ENCODE results near the gene CHRNG. TPM values are rescaled to one million over a fixed set of nuclear protein-coding genes. Genes with fewer than 3 reads are reported as not detected.
A peak's percentile ranks its signal among the peaks of the same experiment; 100 is the strongest.

Gene CHRNG
- total RNA-seq, 2 donors from 2014 or later = not detected

- H3K4me3 Mint-ChIP-seq = no peak overlapping the region
Observed at GRCh38 chr2:232528746-232529460, 10.6 kb upstream of the CHRNG start.

GRCh38 chr2:232529806-232530547, 9.5 kb upstream of the CHRNG start:
- no peaks in the 10 kb centered on the region for H3K36me3 ChIP-seq (ENCODE audit: control insufficient read depth, insufficient read depth, low read length)
- H3K36me3 Mint-ChIP-seq (ENCODE audit: low read depth) = no peaks in the 10 kb centered on the region
- peaks cover 7% of the 10 kb centered on the region for H3K27me3 ChIP-seq (ENCODE audit: control insufficient read depth, insufficient read depth, low read length, poor library complexity, severe bottlenecking)
- H3K4me3 Mint-ChIP-seq = no peak overlapping the region
- TF ChIP-seq, protein P1, sequence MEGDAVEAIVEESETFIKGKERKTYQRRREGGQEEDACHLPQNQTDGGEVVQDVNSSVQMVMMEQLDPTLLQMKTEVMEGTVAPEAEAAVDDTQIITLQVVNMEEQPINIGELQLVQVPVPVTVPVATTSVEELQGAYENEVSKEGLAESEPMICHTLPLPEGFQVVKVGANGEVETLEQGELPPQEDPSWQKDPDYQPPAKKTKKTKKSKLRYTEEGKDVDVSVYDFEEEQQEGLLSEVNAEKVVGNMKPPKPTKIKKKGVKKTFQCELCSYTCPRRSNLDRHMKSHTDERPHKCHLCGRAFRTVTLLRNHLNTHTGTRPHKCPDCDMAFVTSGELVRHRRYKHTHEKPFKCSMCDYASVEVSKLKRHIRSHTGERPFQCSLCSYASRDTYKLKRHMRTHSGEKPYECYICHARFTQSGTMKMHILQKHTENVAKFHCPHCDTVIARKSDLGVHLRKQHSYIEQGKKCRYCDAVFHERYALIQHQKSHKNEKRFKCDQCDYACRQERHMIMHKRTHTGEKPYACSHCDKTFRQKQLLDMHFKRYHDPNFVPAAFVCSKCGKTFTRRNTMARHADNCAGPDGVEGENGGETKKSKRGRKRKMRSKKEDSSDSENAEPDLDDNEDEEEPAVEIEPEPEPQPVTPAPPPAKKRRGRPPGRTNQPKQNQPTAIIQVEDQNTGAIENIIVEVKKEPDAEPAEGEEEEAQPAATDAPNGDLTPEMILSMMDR (conservative IDR thresholded peaks at IDR 0.05) = no peak
- no peak overlapping the region for H3K9ac ChIP-seq (ENCODE audit: extremely low read depth, low read length, poor library complexity, severe bottlenecking)
- DNase-seq = no peak
- H3K9me3 ChIP-seq (ENCODE audit: control insufficient read depth, low read length) = no peaks in the 10 kb centered on the region
- H3K27ac ChIP-seq (ENCODE audit: low read depth, low read length) = no peak overlapping the region
- H3K27me3 Mint-ChIP-seq (ENCODE audit: insufficient read depth) = peaks cover 22% of the 10 kb centered on the region
- no peaks in the 10 kb centered on the region for H3K4me1 Mint-ChIP-seq
- no peaks in the 10 kb centered on the region for H3K9me3 Mint-ChIP-seq
- no peaks in the 10 kb centered on the region for H3K4me1 ChIP-seq (ENCODE audit: control insufficient read depth, insufficient read depth, low read length)
- no peak overlapping the region for H3K4me3 ChIP-seq (ENCODE audit: low read length)
- 90 to 93% methylated on average over 10 to 17 of the region's 17 CpGs for WGBS, 2 experiments (ENCODE audit: insufficient coverage in 1 of 2, insufficient read length in 1 of 2)
- peak overlapping the region; percentile 19 for H3K27ac Mint-ChIP-seq

More at GRCh38 chr2:232528746-232529460, 10.6 kb upstream of the CHRNG start:
- Mint-ChIP-seq H3K27me3 (ENCODE audit: insufficient read depth) (peaks cover 29% of the 10 kb centered on the region), H3K36me3 (ENCODE audit: low read depth) (no peaks in the 10 kb centered on the region), H3K27ac (no peak overlapping the region), H3K9me3 (no peaks in the 10 kb centered on the region), H3K4me1 (no peaks in the 10 kb centered on the region)
- Histone ChIP-seq H3K27me3 (ENCODE audit: control insufficient read depth, insufficient read depth, low read length, poor library complexity, severe bottlenecking) (peaks cover 16% of the 10 kb centered on the region), H3K36me3 (ENCODE audit: control insufficient read depth, insufficient read depth, low read length) (no peaks in the 10 kb centered on the region), H3K9ac (ENCODE audit: extremely low read depth, low read length, poor library complexity, severe bottlenecking) (no peak overlapping the region), H3K4me1 (ENCODE audit: control insufficient read depth, insufficient read depth, low read length) (no peaks in the 10 kb centered on the region), H3K4me3 (ENCODE audit: low read length) (no peak overlapping the region), H3K9me3 (ENCODE audit: control insufficient read depth, low read length) (no peaks in the 10 kb centered on the region), H3K27ac (ENCODE audit: low read depth, low read length) (no peak overlapping the region)
- 84 to 92% methylated on average over 4 to 11 of the region's 11 CpGs for whole genome bisulfite sequencing, 2 experiments (ENCODE audit: insufficient coverage in 1 of 2, insufficient read length in 1 of 2)
- no peak for DNase-seq
- TF ChIP-seq, protein P1 (conservative IDR thresholded peaks at IDR 0.05) = no peak

DNA sequence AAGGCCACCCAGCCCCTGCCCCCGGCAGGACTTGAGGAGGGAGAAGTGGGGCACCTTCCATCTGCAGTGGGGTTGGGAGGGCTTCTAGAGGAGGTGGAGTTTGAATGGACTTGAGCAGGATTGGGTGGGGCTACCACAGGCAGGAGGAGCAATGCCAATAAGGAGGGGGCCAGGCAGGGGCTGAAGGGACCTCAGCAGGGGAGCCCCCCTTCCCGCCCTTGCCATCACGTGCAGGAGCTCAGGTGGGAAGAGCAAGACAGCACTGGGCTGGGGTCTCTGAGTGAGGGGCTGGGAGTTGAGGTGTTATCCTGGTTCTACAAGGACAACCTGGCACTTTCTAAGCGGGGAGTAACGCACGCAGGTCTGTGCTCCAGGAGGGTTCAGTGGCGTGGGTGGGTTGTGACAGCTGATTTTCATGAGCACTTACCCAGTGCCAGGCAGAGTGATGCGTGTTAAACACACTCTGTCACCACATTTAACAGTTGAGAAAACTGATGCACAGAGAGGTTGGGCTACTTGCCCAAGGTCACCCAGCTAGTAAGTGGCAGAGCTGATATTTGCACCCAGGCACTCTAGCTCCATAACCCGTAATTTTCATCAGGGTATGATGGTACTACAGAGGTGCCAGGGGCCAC, 8.7 kb upstream of the CHRNG start:
- no peak overlapping the region for H3K27ac ChIP-seq (ENCODE audit: low read depth, low read length)
- peak overlapping the region; percentile 19 for H3K27ac Mint-ChIP-seq
- no peak overlapping the region for H3K4me3 ChIP-seq (ENCODE audit: low read length)
- H3K36me3 ChIP-seq (ENCODE audit: control insufficient read depth, insufficient read depth, low read length) = no peaks in the 10 kb centered on the region
- DNase-seq = no peak
- no peaks in the 10 kb centered on the region for H3K9me3 ChIP-seq (ENCODE audit: control insufficient read depth, low read length)
- no peaks in the 10 kb centered on the region for H3K4me1 ChIP-seq (ENCODE audit: control insufficient read depth, insufficient read depth, low read length)
- H3K27me3 ChIP-seq (ENCODE audit: control insufficient read depth, insufficient read depth, low read length, poor library complexity, severe bottlenecking) = peaks cover 7% of the 10 kb centered on the region
- 78 to 86% methylated on average over 6 to 9 of the region's 9 CpGs for WGBS, 2 experiments (ENCODE audit: insufficient coverage in 1 of 2, insufficient read length in 1 of 2)
- no peaks in the 10 kb centered on the region for H3K36me3 Mint-ChIP-seq (ENCODE audit: low read depth)
- no peaks in the 10 kb centered on the region for H3K4me1 Mint-ChIP-seq
- H3K9me3 Mint-ChIP-seq = no peaks in the 10 kb centered on the region
- H3K27me3 Mint-ChIP-seq (ENCODE audit: insufficient read depth) = peaks cover 20% of the 10 kb centered on the region
- no peak overlapping the region for H3K9ac ChIP-seq (ENCODE audit: extremely low read depth, low read length, poor library complexity, severe bottlenecking)
- no peak overlapping the region for H3K4me3 Mint-ChIP-seq
- TF ChIP-seq, protein P1 (conservative IDR thresholded peaks at IDR 0.05) = no peak

Data from endodermal cell (in vitro differentiated cells).